IMR-90 (cell line): ENCODE results near the gene SLC35G1.
A peak's percentile ranks its signal among the peaks of the same experiment; 100 is the strongest.

ENCODE experiments used
- CHD1 ChIP-seq: IDR thresholded peaks from 2 replicates; pipeline ENCODE4 v1.6.1; 2012; ENCODE audit warnings: low read depth, low read length, improper control_type of control experiment
- CTCF ChIP-seq: conservative IDR thresholded peaks from 2 replicates; pipeline ENCODE4 v1.5.1; 2012; ENCODE audit warnings: mild to moderate bottlenecking, low read depth, low read length, improper control_type of control experiment
- MAFK ChIP-seq: IDR thresholded peaks from 2 replicates; pipeline ENCODE4 v1.6.1; 2012; ENCODE audit warnings: low read depth, low read length, improper control_type of control experiment
- MXI1 ChIP-seq: IDR thresholded peaks from 2 replicates; pipeline ENCODE4 v1.6.1; 2012; ENCODE audit warnings: low read depth, mild to moderate bottlenecking, low read length, moderate library complexity, borderline replicate concordance
- POLR2A ChIP-seq: IDR thresholded peaks from 2 replicates; pipeline ENCODE4 v1.6.1; 2012; ENCODE audit warnings: mild to moderate bottlenecking, low read depth, low read length
- RAD21 ChIP-seq: IDR thresholded peaks from 2 replicates; pipeline ENCODE4 v1.6.1; 2012; ENCODE audit warnings: low read length, improper control_type of control experiment
- USF2 ChIP-seq: fragments of 150-350 bp; IDR thresholded peaks from 2 replicates; pipeline ENCODE4 v1.6.1; 2017; ENCODE audit warnings: mild to moderate bottlenecking, antibody characterized with exemption, low read length, low read depth

GRCh38 chr10:93893646-93894515 lies at the start of gene SLC35G1:
- TF ChIP-seq CTCF (no peak), USF2 (no peak), RAD21 (0 out of 2 replicates have a peak, but pooled peaks have one; percentile 1), POLR2A (peak; percentile 43; the same call in 1 of the 2 replicates), CHD1 (no peak), MAFK (no peak), MXI1 (peak; percentile 56; the same call in 1 of the 2 replicates)
